Skeletal muscle tissue (tissue), 4 donors: ENCODE results near the gene DLX5. TPM values are rescaled to one million over a fixed set of nuclear protein-coding genes. Genes with fewer than 3 reads are reported as not detected.
A peak's percentile ranks its signal among the peaks of the same experiment; 100 is the strongest.

Source experiments
- H3K27ac ChIP-seq: one replicate; pipeline ENCODE4 v1.7.0; 2013; ENCODE audit warnings: mild to moderate bottlenecking, low read depth, low read length, inconsistent platforms
- H3K27me3 ChIP-seq, 3 donors: one replicate each; pipeline ENCODE4 v1.7.0; 2013; ENCODE audit warnings: low read length in 3 of 3; ENCODE audit not compliant: control insufficient read depth in 3 of 3, insufficient read depth in 3 of 3
- H3K36me3 ChIP-seq, 3 donors: one replicate each; pipeline ENCODE4 v1.7.0; 2013; ENCODE audit warnings: low read length in 3 of 3; ENCODE audit not compliant: control insufficient read depth in 3 of 3, insufficient read depth in 3 of 3
- H3K4me1 ChIP-seq, 3 donors: one replicate each; pipeline ENCODE4 v1.7.0; 2013; ENCODE audit warnings: low read length in 3 of 3, mild to moderate bottlenecking in 3 of 3; ENCODE audit not compliant: control insufficient read depth in 3 of 3, insufficient read depth in 3 of 3
- H3K4me3 ChIP-seq, 3 donors: one replicate each; pipeline ENCODE4 v1.7.0; 2013; ENCODE audit warnings: low read length in 3 of 3
- H3K9ac ChIP-seq, 3 donors: one replicate each; pipeline ENCODE4 v1.7.0; 2013; ENCODE audit warnings: low read length in 3 of 3, mild to moderate bottlenecking in 3 of 3, moderate library complexity in 2 of 3, low read depth in 1 of 3
- H3K9me3 ChIP-seq, 3 donors: one replicate each; pipeline ENCODE4 v1.7.0; 2013; ENCODE audit warnings: low read length in 3 of 3; ENCODE audit not compliant: control insufficient read depth in 3 of 3
- total RNA-seq: library from RNA; depleted of rRNA; stranded (reverse); fragments of >200 nt; gene quantifications from one replicate; pipeline ENCODE4 v1.2.3, GENCODE V29; 2014
- donor health status: Osteomylitis.

DLX5 gene
- total RNA-seq, 1 donor from 2014 or later: not detected

- peaks cover 25 to 37% (median 29%) of the 10 kb centered on the region in 3 donors for H3K4me1 ChIP-seq
- H3K36me3 ChIP-seq: no peaks in the 10 kb centered on the region
- no peaks in the 10 kb centered on the region for H3K9me3 ChIP-seq
- H3K9ac ChIP-seq: peak overlapping the region in 2 of 3 donors; percentile 36 to 45
- H3K27ac ChIP-seq: no peak overlapping the region
- peak overlapping the region; percentile 59 to 73 (median 67) for H3K4me3 ChIP-seq
- peaks cover 57 to 67% (median 58%) of the 10 kb centered on the region in 3 donors for H3K27me3 ChIP-seq
Observed at GRCh38 chr7:97026715-97027426, 2.2 kb upstream of the DLX5 start.

- Histone ChIP-seq H3K27me3 (peaks cover 65 to 73% (median 65%) of the 10 kb centered on the region in 3 donors), H3K9me3 (no peaks in the 10 kb centered on the region), H3K4me3 (peak overlapping the region in 2 of 3 donors; percentile 35 to 67), H3K36me3 (no peaks in the 10 kb centered on the region), H3K9ac (peak overlapping the region in 1 of 3 donors; percentile 25), H3K27ac (no peak overlapping the region), H3K4me1 (peaks cover 26 to 38% (median 32%) of the 10 kb centered on the region in 3 donors)
Observed at GRCh38 chr7:97025983-97026714, 1.5 kb upstream of the DLX5 start.

- Histone ChIP-seq H3K36me3 (no peaks in the 10 kb centered on the region), H3K4me3 (peak overlapping the region in 2 of 3 donors; percentile 30 to 61), H3K9ac (no peak overlapping the region), H3K9me3 (no peaks in the 10 kb centered on the region), H3K27ac (no peak overlapping the region), H3K4me1 (peaks cover 31 to 42% (median 38%) of the 10 kb centered on the region in 3 donors), H3K27me3 (peaks cover 75% of the 10 kb centered on the region in 3 donors)
Observed at GRCh38 chr7:97025130-97025499, 484 bp upstream of the DLX5 start.

GRCh38 chr7:97022491-97023306 is 1.9 kb downstream of the DLX5 start:
- peak overlapping the region in 1 of 3 donors; percentile 6 for H3K4me3 ChIP-seq
- H3K27ac ChIP-seq: no peak overlapping the region
- H3K9me3 ChIP-seq: no peaks in the 10 kb centered on the region
- H3K36me3 ChIP-seq: no peaks in the 10 kb centered on the region
- H3K4me1 ChIP-seq: peaks cover 31 to 48% (median 43%) of the 10 kb centered on the region in 3 donors
- H3K27me3 ChIP-seq: peaks cover 93 to 99% (median 96%) of the 10 kb centered on the region in 3 donors
- H3K9ac ChIP-seq: peak overlapping the region in 1 of 3 donors; percentile 23

GRCh38 chr7:97021747-97022490 is 2.7 kb downstream of the DLX5 start:
- no peak overlapping the region for H3K27ac ChIP-seq
- H3K36me3 ChIP-seq: no peaks in the 10 kb centered on the region
- H3K4me1 ChIP-seq: peaks cover 24 to 49% (median 43%) of the 10 kb centered on the region in 3 donors
- H3K9me3 ChIP-seq: no peaks in the 10 kb centered on the region
- no peak overlapping the region for H3K9ac ChIP-seq
- no peak overlapping the region for H3K4me3 ChIP-seq
- H3K27me3 ChIP-seq: peaks cover 95 to 99% (median 97%) of the 10 kb centered on the region in 3 donors

GRCh38 chr7:97020996-97021746 is 3.5 kb downstream of the DLX5 start:
- H3K9me3 ChIP-seq: no peaks in the 10 kb centered on the region
- H3K27me3 ChIP-seq: peaks cover 95 to 99% (median 97%) of the 10 kb centered on the region in 3 donors
- H3K36me3 ChIP-seq: no peaks in the 10 kb centered on the region
- peaks cover 23 to 51% (median 45%) of the 10 kb centered on the region in 3 donors for H3K4me1 ChIP-seq
- no peak overlapping the region for H3K9ac ChIP-seq
- no peak overlapping the region for H3K4me3 ChIP-seq
- no peak overlapping the region for H3K27ac ChIP-seq

GRCh38 chr7:97020601-97020995 is 4.0 kb downstream of the DLX5 start:
- Histone ChIP-seq H3K9ac (no peak overlapping the region), H3K4me1 (peaks cover 21 to 51% (median 43%) of the 10 kb centered on the region in 3 donors), H3K9me3 (no peaks in the 10 kb centered on the region), H3K36me3 (no peaks in the 10 kb centered on the region), H3K27ac (no peak overlapping the region), H3K27me3 (peaks cover 95 to 99% (median 97%) of the 10 kb centered on the region in 3 donors), H3K4me3 (no peak overlapping the region)

GRCh38 chr7:97019710-97020225 is 4.9 kb downstream of the DLX5 start:
- peaks cover 21 to 51% (median 42%) of the 10 kb centered on the region in 3 donors for H3K4me1 ChIP-seq
- no peak overlapping the region for H3K27ac ChIP-seq
- H3K9me3 ChIP-seq: no peaks in the 10 kb centered on the region
- H3K36me3 ChIP-seq: no peaks in the 10 kb centered on the region
- H3K9ac ChIP-seq: no peak overlapping the region
- peaks cover 94 to 99% (median 97%) of the 10 kb centered on the region in 3 donors for H3K27me3 ChIP-seq
- H3K4me3 ChIP-seq: no peak overlapping the region
